Panc1 (cell line): ENCODE results near the gene GAS7.

Experiments used
- POLR2AphosphoS5 ChIP-seq: IDR thresholded peaks from 2 replicates; pipeline ENCODE4 v1.6.1; 2012; ENCODE audit warnings: mild to moderate bottlenecking, low read depth, low read length, moderate library complexity
- TCF7L2 ChIP-seq: IDR thresholded peaks from 2 replicates; pipeline ENCODE4 v1.6.1; 2011; ENCODE audit warnings: mild to moderate bottlenecking, low read depth, low read length, inconsistent platforms
- TF ChIP-seq, protein P1 (sequence below): fragments of 450-650 bp; IDR thresholded peaks from 2 replicates; pipeline ENCODE4 v1.5.1; 2017; ENCODE audit warnings: mild to moderate bottlenecking
- TF ChIP-seq, protein P2 (sequence below), 2 experiments: IDR thresholded peaks; 2 replicates each; pipeline ENCODE4 v1.6.1; 2011 to 2012; ENCODE audit warnings: low read depth in 2 of 2, control low read depth in 1 of 2, low read length in 1 of 2, mild to moderate bottlenecking in 1 of 2, moderate library complexity in 1 of 2; ENCODE audit not compliant: insufficient read depth in 1 of 2

DNA sequence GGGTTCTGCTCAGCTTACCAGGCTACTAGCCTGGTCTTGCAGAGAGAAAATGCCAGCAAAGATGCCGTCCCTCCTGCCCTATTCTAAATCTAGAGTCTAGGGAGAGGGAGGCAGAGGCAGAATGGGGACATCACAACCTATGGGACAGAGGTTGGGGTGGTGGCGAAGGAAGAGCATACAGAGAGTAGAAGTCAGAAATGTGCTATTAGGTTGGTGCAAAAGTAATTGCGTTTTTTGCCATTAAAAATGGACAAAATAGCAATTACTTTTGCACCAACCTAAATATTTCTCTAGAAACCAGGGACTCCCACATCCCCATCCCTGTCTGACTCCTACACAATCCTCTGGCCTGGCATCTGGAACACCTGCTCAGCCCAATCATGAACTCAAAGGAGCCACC is 127.7 kb downstream of the GAS7 start:
- TF ChIP-seq, protein P1, sequence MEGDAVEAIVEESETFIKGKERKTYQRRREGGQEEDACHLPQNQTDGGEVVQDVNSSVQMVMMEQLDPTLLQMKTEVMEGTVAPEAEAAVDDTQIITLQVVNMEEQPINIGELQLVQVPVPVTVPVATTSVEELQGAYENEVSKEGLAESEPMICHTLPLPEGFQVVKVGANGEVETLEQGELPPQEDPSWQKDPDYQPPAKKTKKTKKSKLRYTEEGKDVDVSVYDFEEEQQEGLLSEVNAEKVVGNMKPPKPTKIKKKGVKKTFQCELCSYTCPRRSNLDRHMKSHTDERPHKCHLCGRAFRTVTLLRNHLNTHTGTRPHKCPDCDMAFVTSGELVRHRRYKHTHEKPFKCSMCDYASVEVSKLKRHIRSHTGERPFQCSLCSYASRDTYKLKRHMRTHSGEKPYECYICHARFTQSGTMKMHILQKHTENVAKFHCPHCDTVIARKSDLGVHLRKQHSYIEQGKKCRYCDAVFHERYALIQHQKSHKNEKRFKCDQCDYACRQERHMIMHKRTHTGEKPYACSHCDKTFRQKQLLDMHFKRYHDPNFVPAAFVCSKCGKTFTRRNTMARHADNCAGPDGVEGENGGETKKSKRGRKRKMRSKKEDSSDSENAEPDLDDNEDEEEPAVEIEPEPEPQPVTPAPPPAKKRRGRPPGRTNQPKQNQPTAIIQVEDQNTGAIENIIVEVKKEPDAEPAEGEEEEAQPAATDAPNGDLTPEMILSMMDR: no peak
- TF ChIP-seq POLR2AphosphoS5 (no peak), TCF7L2 (no peak)
- TF ChIP-seq, protein P2, sequence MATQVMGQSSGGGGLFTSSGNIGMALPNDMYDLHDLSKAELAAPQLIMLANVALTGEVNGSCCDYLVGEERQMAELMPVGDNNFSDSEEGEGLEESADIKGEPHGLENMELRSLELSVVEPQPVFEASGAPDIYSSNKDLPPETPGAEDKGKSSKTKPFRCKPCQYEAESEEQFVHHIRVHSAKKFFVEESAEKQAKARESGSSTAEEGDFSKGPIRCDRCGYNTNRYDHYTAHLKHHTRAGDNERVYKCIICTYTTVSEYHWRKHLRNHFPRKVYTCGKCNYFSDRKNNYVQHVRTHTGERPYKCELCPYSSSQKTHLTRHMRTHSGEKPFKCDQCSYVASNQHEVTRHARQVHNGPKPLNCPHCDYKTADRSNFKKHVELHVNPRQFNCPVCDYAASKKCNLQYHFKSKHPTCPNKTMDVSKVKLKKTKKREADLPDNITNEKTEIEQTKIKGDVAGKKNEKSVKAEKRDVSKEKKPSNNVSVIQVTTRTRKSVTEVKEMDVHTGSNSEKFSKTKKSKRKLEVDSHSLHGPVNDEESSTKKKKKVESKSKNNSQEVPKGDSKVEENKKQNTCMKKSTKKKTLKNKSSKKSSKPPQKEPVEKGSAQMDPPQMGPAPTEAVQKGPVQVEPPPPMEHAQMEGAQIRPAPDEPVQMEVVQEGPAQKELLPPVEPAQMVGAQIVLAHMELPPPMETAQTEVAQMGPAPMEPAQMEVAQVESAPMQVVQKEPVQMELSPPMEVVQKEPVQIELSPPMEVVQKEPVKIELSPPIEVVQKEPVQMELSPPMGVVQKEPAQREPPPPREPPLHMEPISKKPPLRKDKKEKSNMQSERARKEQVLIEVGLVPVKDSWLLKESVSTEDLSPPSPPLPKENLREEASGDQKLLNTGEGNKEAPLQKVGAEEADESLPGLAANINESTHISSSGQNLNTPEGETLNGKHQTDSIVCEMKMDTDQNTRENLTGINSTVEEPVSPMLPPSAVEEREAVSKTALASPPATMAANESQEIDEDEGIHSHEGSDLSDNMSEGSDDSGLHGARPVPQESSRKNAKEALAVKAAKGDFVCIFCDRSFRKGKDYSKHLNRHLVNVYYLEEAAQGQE (IDR thresholded peaks at IDR 0.05; ENCODE audit: insufficient read depth in 1 of 2, low read depth in 2 of 2, low read length in 1 of 2): no peak
